Right atrium auricular region (tissue), 2 donors: Measurements from ENCODE around the gene GDE1. TPM values are rescaled to one million over a fixed set of nuclear protein-coding genes. Genes with fewer than 3 reads are reported as not detected.

Source experiments
- DNase-seq: peaks from one replicate; pipeline ENCODE4 v3.0.0-alpha.2; 2019; ENCODE audit warnings: low spot score
- H3K27ac ChIP-seq, 2 donors: fragments of 200-600 bp; sonication (generic); 1 replicate in 1 of 2; 2 replicates in 1 of 2; pipeline ENCODE4 v1.5.1; 2016 to 2019
- H3K27me3 ChIP-seq, 2 donors: fragments of 200-600 bp; sonication (generic); one replicate each; pipeline versions ENCODE4 v1.5.1 to v1.6.0; 2017 to 2019
- H3K36me3 ChIP-seq: fragments of 200-600 bp; sonication (generic); one replicate; pipeline ENCODE4 v1.5.1; 2016
- H3K4me1 ChIP-seq, 2 donors: fragments of 200-600 bp; sonication (generic); one replicate each; pipeline versions ENCODE4 v1.5.1 to v1.6.0; 2017 to 2019
- H3K4me3 ChIP-seq, 2 donors: fragments of 200-600 bp; sonication (generic); 1 replicate in 1 of 2; 2 replicates in 1 of 2; pipeline ENCODE4 v1.5.1; 2017 to 2019; ENCODE audit warnings: mild to moderate bottlenecking in 1 of 2, moderate library complexity in 1 of 2
- H3K9me3 ChIP-seq, 2 donors: fragments of 200-600 bp; sonication (generic); one replicate each; pipeline ENCODE4 v1.5.1; 2019
- total RNA-seq, 2 donors: library from RNA; depleted of rRNA; stranded (reverse); fragments of >200 nt; gene quantifications; one replicate each; pipeline ENCODE4 v1.1.0, GENCODE V29; 2016
- TF ChIP-seq, protein P1 (sequence below), 2 donors: fragments of 200-600 bp; sonication (generic); IDR thresholded peaks; one replicate each; pipeline ENCODE4 v1.5.1; 2019; ENCODE audit warnings: antibody characterized with exemption in 2 of 2

The GDE1 gene
- total RNA-seq, 2 donors from 2014 or later = 68.7 to 89.9 TPM

DNA sequence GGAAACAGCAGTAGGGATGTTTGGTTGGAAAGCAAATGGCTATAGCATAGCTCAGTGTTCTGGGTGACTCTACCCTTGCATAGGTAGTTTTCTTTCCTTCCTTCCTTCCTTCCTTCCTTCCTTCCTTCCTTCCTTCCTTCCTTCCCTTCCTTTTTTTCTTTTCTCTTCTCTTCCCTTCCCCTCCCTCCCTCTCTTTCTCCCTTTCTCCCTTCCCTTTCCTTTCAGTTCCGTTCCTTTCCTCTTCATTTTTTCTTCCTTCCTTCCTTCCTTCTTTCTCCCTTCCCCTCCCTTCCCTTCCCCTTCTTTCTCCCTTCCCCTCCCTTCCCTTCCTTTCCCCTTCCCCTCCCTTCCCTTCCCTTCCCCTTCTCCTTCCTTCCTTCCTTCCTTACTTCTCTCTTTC lies 31.3 kb downstream of the GDE1 start:
- no peaks in the 10 kb centered on the region for H3K4me1 ChIP-seq
- TF ChIP-seq, protein P1, sequence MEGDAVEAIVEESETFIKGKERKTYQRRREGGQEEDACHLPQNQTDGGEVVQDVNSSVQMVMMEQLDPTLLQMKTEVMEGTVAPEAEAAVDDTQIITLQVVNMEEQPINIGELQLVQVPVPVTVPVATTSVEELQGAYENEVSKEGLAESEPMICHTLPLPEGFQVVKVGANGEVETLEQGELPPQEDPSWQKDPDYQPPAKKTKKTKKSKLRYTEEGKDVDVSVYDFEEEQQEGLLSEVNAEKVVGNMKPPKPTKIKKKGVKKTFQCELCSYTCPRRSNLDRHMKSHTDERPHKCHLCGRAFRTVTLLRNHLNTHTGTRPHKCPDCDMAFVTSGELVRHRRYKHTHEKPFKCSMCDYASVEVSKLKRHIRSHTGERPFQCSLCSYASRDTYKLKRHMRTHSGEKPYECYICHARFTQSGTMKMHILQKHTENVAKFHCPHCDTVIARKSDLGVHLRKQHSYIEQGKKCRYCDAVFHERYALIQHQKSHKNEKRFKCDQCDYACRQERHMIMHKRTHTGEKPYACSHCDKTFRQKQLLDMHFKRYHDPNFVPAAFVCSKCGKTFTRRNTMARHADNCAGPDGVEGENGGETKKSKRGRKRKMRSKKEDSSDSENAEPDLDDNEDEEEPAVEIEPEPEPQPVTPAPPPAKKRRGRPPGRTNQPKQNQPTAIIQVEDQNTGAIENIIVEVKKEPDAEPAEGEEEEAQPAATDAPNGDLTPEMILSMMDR (IDR thresholded peaks at IDR 0.05) = no peak
- no peaks in the 10 kb centered on the region for H3K9me3 ChIP-seq
- H3K27me3 ChIP-seq = no peaks in the 10 kb centered on the region
- DNase-seq = no peak
- H3K4me3 ChIP-seq = no peak overlapping the region
- H3K27ac ChIP-seq = no peak overlapping the region
- no peaks in the 10 kb centered on the region for H3K36me3 ChIP-seq

DNA sequence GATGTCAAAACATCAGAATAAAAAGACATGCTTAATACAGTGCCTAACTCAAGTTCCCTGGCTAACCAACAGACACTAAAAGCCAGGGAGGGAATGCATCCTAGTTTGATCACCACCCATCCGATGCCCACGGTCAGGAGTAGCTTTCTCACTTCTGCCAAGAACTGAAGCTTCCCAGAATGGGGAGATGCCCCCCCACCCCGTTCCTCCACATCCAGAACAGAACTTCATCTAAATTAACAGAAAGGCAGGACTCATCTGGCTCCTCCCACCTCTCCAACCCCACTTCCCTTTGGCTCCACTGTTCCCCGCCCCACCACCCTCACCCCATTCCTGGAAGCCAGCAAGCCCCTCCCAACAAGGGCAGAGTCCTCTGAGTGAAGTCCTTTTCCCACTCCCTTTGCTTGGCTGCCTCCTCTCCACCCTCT lies 33.7 kb downstream of the GDE1 start:
- no peaks in the 10 kb centered on the region for H3K4me1 ChIP-seq
- no peak overlapping the region for H3K27ac ChIP-seq
- H3K4me3 ChIP-seq = no peak overlapping the region
- H3K9me3 ChIP-seq = no peaks in the 10 kb centered on the region
- DNase-seq = no peak
- TF ChIP-seq, protein P1 (IDR thresholded peaks at IDR 0.05) = no peak
- H3K36me3 ChIP-seq = no peaks in the 10 kb centered on the region
- no peaks in the 10 kb centered on the region for H3K27me3 ChIP-seq

DNA sequence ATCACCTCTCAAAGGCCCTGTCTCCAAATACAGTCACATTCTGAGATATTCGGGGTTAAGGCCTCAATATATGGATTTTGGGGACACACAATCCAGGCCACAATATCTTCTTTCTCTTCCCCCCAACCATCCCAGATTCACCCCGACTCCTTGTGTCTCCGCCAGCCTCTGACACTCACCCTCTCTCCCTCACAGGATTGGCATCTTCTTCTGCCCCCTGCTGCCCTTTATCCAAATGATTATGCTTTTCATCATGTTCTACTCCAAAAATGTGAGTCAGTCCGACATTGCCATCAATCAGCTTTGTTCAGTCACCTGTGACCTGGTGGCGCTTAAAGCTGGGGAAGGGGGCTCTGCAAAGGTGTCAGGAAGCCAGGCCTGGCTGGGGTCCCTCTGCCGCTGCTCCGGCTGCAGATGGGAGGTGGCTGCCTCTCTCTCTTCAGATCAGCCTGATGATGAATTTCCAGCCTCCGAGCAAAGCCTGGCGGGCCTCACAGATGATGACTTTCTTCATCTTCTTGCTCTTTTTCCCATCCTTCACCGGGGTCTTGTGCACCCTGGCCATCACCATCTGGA lies 35.1 kb downstream of the GDE1 start:
- TF ChIP-seq, protein P1 (IDR thresholded peaks at IDR 0.05) = no peak
- H3K36me3 ChIP-seq = no peaks in the 10 kb centered on the region
- H3K4me3 ChIP-seq = no peak overlapping the region
- no peak overlapping the region for H3K27ac ChIP-seq
- no peaks in the 10 kb centered on the region for H3K27me3 ChIP-seq
- no peak for DNase-seq
- no peaks in the 10 kb centered on the region for H3K9me3 ChIP-seq
- no peaks in the 10 kb centered on the region for H3K4me1 ChIP-seq

DNA sequence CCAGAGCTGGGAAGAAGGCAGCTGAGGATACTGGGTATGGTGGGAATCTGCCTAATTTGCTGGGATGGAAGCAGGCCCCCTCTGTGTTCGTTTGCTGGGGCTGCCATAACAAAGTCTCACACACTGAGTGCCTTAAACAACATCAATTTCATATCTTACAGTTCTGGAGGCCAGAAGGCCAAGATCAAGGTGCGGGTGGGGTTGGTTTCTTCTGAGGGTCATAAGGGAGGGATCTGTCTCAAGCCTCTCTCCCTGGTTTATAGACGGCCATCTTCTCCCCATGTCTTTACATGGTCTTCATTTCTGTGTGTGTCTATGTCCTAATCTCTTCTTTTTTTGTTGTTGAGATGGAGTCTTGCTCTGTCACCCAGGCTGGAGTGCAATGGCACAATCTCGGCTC lies 35.8 kb downstream of the GDE1 start:
- no peak overlapping the region for H3K4me3 ChIP-seq
- TF ChIP-seq, protein P1 (IDR thresholded peaks at IDR 0.05) = no peak
- H3K4me1 ChIP-seq = no peaks in the 10 kb centered on the region
- H3K27me3 ChIP-seq = no peaks in the 10 kb centered on the region
- H3K9me3 ChIP-seq = no peaks in the 10 kb centered on the region
- DNase-seq = no peak
- H3K36me3 ChIP-seq = no peaks in the 10 kb centered on the region
- no peak overlapping the region for H3K27ac ChIP-seq

DNA sequence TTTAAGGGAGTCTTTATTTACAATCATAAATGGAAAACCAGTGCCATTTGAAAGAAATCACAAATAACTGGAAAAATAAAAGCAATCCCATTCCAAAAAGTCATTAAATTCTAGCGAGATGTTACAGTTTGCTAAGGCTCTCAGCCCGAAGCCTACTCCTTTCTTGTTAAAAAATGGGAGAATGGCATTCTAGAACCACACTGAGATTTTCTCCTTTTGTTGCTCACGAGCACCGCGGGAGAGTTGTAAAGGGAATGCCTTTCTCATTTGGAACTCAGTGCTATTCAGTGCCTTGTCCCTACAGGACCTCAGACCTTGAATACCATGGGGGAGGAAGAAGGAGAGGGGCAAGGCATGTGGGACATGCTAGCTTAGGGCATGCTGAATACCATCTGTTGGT lies 36.3 kb downstream of the GDE1 start:
- Histone ChIP-seq H3K4me3 (no peak overlapping the region), H3K36me3 (no peaks in the 10 kb centered on the region), H3K4me1 (no peaks in the 10 kb centered on the region), H3K9me3 (no peaks in the 10 kb centered on the region), H3K27me3 (no peaks in the 10 kb centered on the region), H3K27ac (no peak overlapping the region)
- no peak for DNase-seq
- TF ChIP-seq, protein P1 (IDR thresholded peaks at IDR 0.05) = no peak

DNA sequence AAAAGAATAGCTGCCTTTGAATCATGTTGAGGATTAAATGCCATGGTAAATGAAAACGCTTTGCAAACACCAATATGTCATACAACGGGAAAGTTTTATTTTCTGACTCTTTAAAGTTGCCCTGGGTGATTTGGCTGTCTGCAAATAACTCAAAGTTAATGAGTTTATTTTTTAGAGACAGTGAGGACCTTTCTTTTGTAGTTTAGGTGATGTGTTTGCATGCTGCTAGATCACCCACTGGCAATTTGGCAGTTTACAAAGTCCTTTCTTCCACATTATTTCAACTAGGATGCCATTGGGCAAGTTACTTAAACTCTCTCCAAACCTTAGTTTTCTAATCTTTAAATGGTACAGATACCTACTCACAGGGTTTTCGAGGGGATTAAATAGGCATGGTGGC lies 37.8 kb downstream of the GDE1 start:
- H3K4me3 ChIP-seq = no peak overlapping the region
- H3K27me3 ChIP-seq = no peaks in the 10 kb centered on the region
- DNase-seq = no peak
- TF ChIP-seq, protein P1 (IDR thresholded peaks at IDR 0.05) = no peak
- no peaks in the 10 kb centered on the region for H3K9me3 ChIP-seq
- no peaks in the 10 kb centered on the region for H3K36me3 ChIP-seq
- H3K4me1 ChIP-seq = no peaks in the 10 kb centered on the region
- no peak overlapping the region for H3K27ac ChIP-seq
